Esophagus squamous epithelium (tissue), 4 donors: ENCODE results near the gene APBA2.

Source experiments
- POLR2A ChIP-seq, 4 donors: fragments of 450-650 bp; IDR thresholded peaks; one replicate each; pipeline ENCODE4 v1.6.1; 2017; ENCODE audit warnings: antibody characterized with exemption in 4 of 4, mild to moderate bottlenecking in 4 of 4, moderate library complexity in 3 of 4
- TF ChIP-seq, protein P1 (sequence below), 6 experiments: fragments of 450-650 bp in 4 of 6; fragments of 200-600 bp in 2 of 6; sonication (generic) in 2 of 6; IDR thresholded peaks; one replicate each; pipeline ENCODE4 v1.5.1; 2016 to 2019; ENCODE audit warnings: antibody characterized with exemption in 6 of 6, mild to moderate bottlenecking in 4 of 6, moderate library complexity in 4 of 6

GRCh38 chr15:29098652-29099051, 212.9 kb downstream of the APBA2 start:
- TF ChIP-seq, protein P1, sequence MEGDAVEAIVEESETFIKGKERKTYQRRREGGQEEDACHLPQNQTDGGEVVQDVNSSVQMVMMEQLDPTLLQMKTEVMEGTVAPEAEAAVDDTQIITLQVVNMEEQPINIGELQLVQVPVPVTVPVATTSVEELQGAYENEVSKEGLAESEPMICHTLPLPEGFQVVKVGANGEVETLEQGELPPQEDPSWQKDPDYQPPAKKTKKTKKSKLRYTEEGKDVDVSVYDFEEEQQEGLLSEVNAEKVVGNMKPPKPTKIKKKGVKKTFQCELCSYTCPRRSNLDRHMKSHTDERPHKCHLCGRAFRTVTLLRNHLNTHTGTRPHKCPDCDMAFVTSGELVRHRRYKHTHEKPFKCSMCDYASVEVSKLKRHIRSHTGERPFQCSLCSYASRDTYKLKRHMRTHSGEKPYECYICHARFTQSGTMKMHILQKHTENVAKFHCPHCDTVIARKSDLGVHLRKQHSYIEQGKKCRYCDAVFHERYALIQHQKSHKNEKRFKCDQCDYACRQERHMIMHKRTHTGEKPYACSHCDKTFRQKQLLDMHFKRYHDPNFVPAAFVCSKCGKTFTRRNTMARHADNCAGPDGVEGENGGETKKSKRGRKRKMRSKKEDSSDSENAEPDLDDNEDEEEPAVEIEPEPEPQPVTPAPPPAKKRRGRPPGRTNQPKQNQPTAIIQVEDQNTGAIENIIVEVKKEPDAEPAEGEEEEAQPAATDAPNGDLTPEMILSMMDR (IDR thresholded peaks at IDR 0.05), result no peak
- no peak for TF ChIP-seq POLR2A (IDR thresholded peaks at IDR 0.05)
